K562 (cell line): Measurements from ENCODE around the gene FAHD2A. TPM values are rescaled to one million over a fixed set of nuclear protein-coding genes. Genes with fewer than 3 reads are reported as not detected.

ENCODE experiments used
- ATAC-seq: fragments of 200-7000 bp; cut with Tn5 transposase; 3 replicates; pipeline ENCODE4 v1.9.1; 2020; ENCODE audit warnings: moderate library complexity
- BruUV-seq: library from RNA; stranded (reverse); fragments of 400-500 nt; replicated peaks from 2 replicates; lab custom pipeline; 2021; lab: Mats Ljungman, UMichigan
- CTCF ChIA-PET: fragments of 300-600 bp; formaldehyde crosslinking; extraction: SDS; loops from one replicate; lab custom pipeline; 2021; ENCODE audit warnings: low intra/inter-chr PET ratio; lab: Yijun Ruan, JAX
- POLR2A ChIA-PET: fragments of 300-600, 350-650 bp; sonication (Branson Sonifier 250); formaldehyde crosslinking; extraction: SDS; loops from one replicate; lab custom pipeline; 2021; ENCODE audit warnings: antibody characterized with exemption, inconsistent platforms; lab: Yijun Ruan, JAX
- DNase-seq, 4 experiments: peaks; one replicate each; pipeline versions ENCODE4 v3.0.0 to v3.0.0-alpha.2; 2011 to 2018; ENCODE audit warnings: low spot score in 3 of 4, mixed read lengths in 3 of 4; ENCODE audit errors: extremely low read depth in 1 of 4
- FAIRE-seq: peaks from 2 replicates; lab custom pipeline; 2011; peaks lifted over from hg19 to GRCh38; lab: Jason Lieb, UNC
- H2AFZ ChIP-seq: 2 replicates; pipeline ENCODE4 v1.6.0; 2011; ENCODE audit warnings: low read depth, low read length, control low read depth, inconsistent platforms
- H3K27ac ChIP-seq: fragments of 200-600 bp; 3 replicates; pipeline ENCODE4 v1.8.0; 2011; ENCODE audit warnings: low read depth, mild to moderate bottlenecking, control low read depth, inconsistent platforms, low read length, moderate library complexity, mixed read lengths; ENCODE audit errors: extremely low read depth
- H3K27me3 ChIP-seq, 2 experiments: fragments of 300-600 bp in 1 of 2; 2 replicates in 1 of 2; 3 replicates in 1 of 2; pipeline versions ENCODE4 v1.6.0 to v1.8.0; 2011; ENCODE audit warnings: inconsistent platforms in 2 of 2, low read length in 2 of 2, mild to moderate bottlenecking in 1 of 2, mixed read lengths in 1 of 2, moderate library complexity in 1 of 2; ENCODE audit not compliant: control insufficient read depth in 2 of 2, insufficient read depth in 2 of 2
- H3K36me3 ChIP-seq: fragments of 300-600 bp; 3 replicates; pipeline ENCODE4 v1.8.0; 2011; ENCODE audit warnings: mild to moderate bottlenecking, low read length, inconsistent platforms; ENCODE audit not compliant: control insufficient read depth, insufficient read depth
- H3K4me1 ChIP-seq, 2 experiments: fragments of 200-600 bp in 1 of 2; replicated peaks in 1 of 2; 2 replicates in 1 of 2; 3 replicates in 1 of 2; pipeline versions ENCODE4 v1.5.1 to v1.8.0; 2011; ENCODE audit warnings: inconsistent platforms in 2 of 2, low read length in 2 of 2, mild to moderate bottlenecking in 1 of 2, mixed read lengths in 1 of 2, moderate library complexity in 1 of 2; ENCODE audit not compliant: control insufficient read depth in 2 of 2, insufficient read depth in 2 of 2
- H3K4me2 ChIP-seq: 2 replicates; pipeline ENCODE4 v1.6.1; 2011; ENCODE audit warnings: low read length, control low read depth, inconsistent platforms, mixed read lengths; ENCODE audit not compliant: insufficient read depth
- H3K4me3 ChIP-seq: fragments of 200-600 bp; sonication (generic), shearing (Covaris generic); 2 replicates; pipeline ENCODE4 v1.5.1; 2016; ENCODE audit warnings: control low read depth, inconsistent platforms
- H3K79me2 ChIP-seq: fragments of 200-600 bp; 3 replicates; pipeline ENCODE4 v1.8.0; 2011; ENCODE audit warnings: low read length, inconsistent platforms; ENCODE audit not compliant: control insufficient read depth, insufficient read depth
- H3K9ac ChIP-seq, 2 experiments: 2 replicates each; pipeline versions ENCODE4 v1.6.0 to v1.6.1; 2011; ENCODE audit warnings: low read depth in 2 of 2, low read length in 2 of 2, control low read depth in 1 of 2, inconsistent platforms in 1 of 2, mild to moderate bottlenecking in 1 of 2, mixed read lengths in 1 of 2; ENCODE audit not compliant: insufficient read depth in 1 of 2
- H3K9me1 ChIP-seq: one replicate; pipeline ENCODE4 v1.6.0; 2011; ENCODE audit warnings: inconsistent platforms, mild to moderate bottlenecking, low read length, moderate library complexity; ENCODE audit not compliant: control insufficient read depth, insufficient read depth
- H3K9me3 ChIP-seq: replicated peaks from 2 replicates; pipeline ENCODE4 v1.5.1; 2011; ENCODE audit warnings: low read depth, low read length, inconsistent platforms; ENCODE audit not compliant: control insufficient read depth, insufficient read depth
- H4K20me1 ChIP-seq: replicated peaks from 2 replicates; pipeline ENCODE4 v1.6.1; 2011; ENCODE audit warnings: low read length, inconsistent platforms, mixed read lengths; ENCODE audit not compliant: control insufficient read depth, insufficient read depth
- PYGO2 ChIP-seq: fragments of 450-650 bp; IDR thresholded peaks from 2 replicates; pipeline ENCODE4 v1.6.1; 2016; ENCODE audit warnings: mild to moderate bottlenecking, missing genetic modification characterization, moderate library complexity, missing compliant biosample characterization
- WGBS: fragments of 100-300 bp; shearing (Covaris generic); methylation state at CpG from one replicate; pipeline ENCODE4 v1.1.6; 2016; ENCODE audit warnings: low coverage, mixed read lengths; ENCODE audit not compliant: insufficient coverage; ENCODE audit errors: missing lambda C conversion rate; 5-methylcytosine and 5-hydroxymethylcytosine counted together
- in situ Hi-C: fragments of 300-500 bp; cut with MboI; formaldehyde crosslinking; loops from 4 replicates; pipeline ENCODE4 v1.15.0; 2018; ENCODE audit warnings: inconsistent platforms, mixed read lengths
- intact Hi-C: fragments of 100-400 bp; cut with micrococcal nuclease; formaldehyde crosslinking; loops from 2 replicates; pipeline ENCODE4 v1.14.2; 2022
- polyA plus RNA-seq, 8 experiments: library from polyadenylated mRNA; depleted of rRNA in 4 of 8; stranded (reverse) in 5 of 8; unstranded in 3 of 8; fragments of >200 nt; fragmentation: Nextera tagmentation in 2 of 8; fragmentation: Illumina TruSeq in 1 of 8; extraction: Ambion mirVana in 2 of 8; extraction: Trizol in 1 of 8; gene quantifications; 2 replicates each; pipeline versions ENCODE4 v1.2.1 to v1.2.3, GENCODE V29; 2011 to 2014; ENCODE audit warnings: inconsistent platforms in 1 of 8, missing spikeins in 1 of 8
- total RNA-seq, 7 experiments: library from RNA; depleted of rRNA in 6 of 7; stranded (reverse); fragments of >200 nt in 6 of 7; fragmentation: Illumina TruSeq in 2 of 7; extraction: Trizol in 2 of 7; gene quantifications; 2 replicates each; pipeline versions ENCODE4 v1.2.1 to v1.2.3, GENCODE V29; 2011 to 2021; ENCODE audit warnings: low replicate concordance in 1 of 7
- TF ChIP-seq, protein P1 (sequence below): fragments of 450-650 bp; formaldehyde crosslinking; IDR thresholded peaks from 2 replicates; pipeline ENCODE4 v1.4.0; 2020; ENCODE audit warnings: mild to moderate bottlenecking, moderate library complexity
- TF ChIP-seq, protein P2 (sequence below): fragments of 450-650 bp; IDR thresholded peaks from one replicate; pipeline ENCODE4 v1.6.1; 2018; ENCODE audit warnings: mild to moderate bottlenecking, moderate library complexity; ENCODE audit not compliant: partially characterized antibody
- TF ChIP-seq, protein P3 (sequence below): fragments of 200-800 bp; sonication (Bioruptor generic); IDR thresholded peaks from 2 replicates; pipeline ENCODE4 v1.6.1; 2017; ENCODE audit warnings: missing genetic modification characterization, missing compliant biosample characterization
- TF ChIP-seq, protein P4 (sequence below), 2 experiments: fragments of 450-650 bp; formaldehyde crosslinking in 1 of 2; IDR thresholded peaks; 2 replicates each; pipeline versions ENCODE4 v1.4.0 to v1.6.1; 2014 to 2020; ENCODE audit warnings: mild to moderate bottlenecking in 2 of 2, borderline replicate concordance in 1 of 2, low read depth in 1 of 2

FAHD2A gene
- total and polyA plus RNA-seq, 9 of the 15 experiments (the other 6 are each of a cell fraction or from before 2014, with no cell fraction given) = 13.8 to 41.0 (median 30.4) TPM

DNA sequence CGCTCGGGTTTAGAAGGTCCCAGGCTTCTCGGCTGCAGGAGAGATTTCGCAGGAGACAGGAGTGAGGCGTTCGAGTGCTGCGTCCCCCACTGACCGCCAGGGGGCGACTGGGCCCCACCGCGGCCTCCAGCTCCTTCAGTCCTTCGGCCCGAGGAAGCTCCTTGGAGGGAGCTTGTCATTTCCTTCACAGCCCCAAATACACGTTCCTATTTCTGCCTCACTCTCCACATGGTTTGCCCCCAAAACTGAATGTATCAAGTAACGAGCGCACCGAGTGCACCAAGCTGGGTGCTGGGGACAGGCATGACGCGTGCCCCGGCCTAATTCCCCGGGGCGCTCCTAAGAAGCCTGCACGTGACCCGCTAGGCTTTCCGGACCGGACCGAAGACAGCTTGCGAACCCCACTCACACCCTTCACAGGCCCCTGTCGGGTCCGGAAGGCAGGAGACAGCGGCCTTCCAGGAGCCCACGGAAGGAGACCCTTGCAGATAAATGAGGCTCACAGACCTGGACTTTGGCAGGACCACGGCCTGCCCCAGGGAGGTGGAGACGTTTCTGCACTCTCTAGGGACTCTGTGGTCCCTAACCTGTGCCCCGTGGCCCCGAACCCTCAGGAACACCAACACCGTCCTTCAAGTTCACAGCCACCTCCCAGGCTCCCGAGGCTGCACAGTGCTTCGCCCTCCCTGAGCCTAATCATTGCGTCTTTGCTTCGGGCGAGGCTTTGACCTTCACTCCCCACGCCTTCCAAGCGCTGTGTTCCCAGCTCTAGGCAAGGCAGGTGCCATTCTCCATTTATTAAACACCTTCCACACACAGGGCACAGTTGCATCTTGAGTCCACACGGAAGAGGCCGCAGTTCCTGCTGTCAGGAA lies 13.0 kb upstream of the FAHD2A start:
- WGBS = 31% methylated on average over 38 of the region's 46 CpGs
- peak overlapping the region; percentile 82 for H2AFZ ChIP-seq
- TF ChIP-seq, protein P1, sequence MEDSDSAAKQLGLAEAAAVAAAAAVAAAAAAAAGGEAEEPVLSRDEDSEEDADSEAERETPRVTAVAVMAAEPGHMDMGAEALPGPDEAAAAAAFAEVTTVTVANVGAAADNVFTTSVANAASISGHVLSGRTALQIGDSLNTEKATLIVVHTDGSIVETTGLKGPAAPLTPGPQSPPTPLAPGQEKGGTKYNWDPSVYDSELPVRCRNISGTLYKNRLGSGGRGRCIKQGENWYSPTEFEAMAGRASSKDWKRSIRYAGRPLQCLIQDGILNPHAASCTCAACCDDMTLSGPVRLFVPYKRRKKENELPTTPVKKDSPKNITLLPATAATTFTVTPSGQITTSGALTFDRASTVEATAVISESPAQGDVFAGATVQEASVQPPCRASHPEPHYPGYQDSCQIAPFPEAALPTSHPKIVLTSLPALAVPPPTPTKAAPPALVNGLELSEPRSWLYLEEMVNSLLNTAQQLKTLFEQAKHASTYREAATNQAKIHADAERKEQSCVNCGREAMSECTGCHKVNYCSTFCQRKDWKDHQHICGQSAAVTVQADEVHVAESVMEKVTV (CRISPR knock-in tag) = peak; percentile 35; the same call in 1 of the 2 replicates
- TF ChIP-seq, protein P2, sequence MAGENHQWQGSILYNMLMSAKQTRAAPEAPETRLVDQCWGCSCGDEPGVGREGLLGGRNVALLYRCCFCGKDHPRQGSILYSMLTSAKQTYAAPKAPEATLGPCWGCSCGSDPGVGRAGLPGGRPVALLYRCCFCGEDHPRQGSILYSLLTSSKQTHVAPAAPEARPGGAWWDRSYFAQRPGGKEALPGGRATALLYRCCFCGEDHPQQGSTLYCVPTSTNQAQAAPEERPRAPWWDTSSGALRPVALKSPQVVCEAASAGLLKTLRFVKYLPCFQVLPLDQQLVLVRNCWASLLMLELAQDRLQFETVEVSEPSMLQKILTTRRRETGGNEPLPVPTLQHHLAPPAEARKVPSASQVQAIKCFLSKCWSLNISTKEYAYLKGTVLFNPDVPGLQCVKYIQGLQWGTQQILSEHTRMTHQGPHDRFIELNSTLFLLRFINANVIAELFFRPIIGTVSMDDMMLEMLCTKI = no peak
- TF ChIP-seq, protein P3, sequence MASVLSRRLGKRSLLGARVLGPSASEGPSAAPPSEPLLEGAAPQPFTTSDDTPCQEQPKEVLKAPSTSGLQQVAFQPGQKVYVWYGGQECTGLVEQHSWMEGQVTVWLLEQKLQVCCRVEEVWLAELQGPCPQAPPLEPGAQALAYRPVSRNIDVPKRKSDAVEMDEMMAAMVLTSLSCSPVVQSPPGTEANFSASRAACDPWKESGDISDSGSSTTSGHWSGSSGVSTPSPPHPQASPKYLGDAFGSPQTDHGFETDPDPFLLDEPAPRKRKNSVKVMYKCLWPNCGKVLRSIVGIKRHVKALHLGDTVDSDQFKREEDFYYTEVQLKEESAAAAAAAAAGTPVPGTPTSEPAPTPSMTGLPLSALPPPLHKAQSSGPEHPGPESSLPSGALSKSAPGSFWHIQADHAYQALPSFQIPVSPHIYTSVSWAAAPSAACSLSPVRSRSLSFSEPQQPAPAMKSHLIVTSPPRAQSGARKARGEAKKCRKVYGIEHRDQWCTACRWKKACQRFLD (CRISPR knock-in tag) = no peak
- no peak for TF ChIP-seq PYGO2 (tag)
- TF ChIP-seq, protein P4, sequence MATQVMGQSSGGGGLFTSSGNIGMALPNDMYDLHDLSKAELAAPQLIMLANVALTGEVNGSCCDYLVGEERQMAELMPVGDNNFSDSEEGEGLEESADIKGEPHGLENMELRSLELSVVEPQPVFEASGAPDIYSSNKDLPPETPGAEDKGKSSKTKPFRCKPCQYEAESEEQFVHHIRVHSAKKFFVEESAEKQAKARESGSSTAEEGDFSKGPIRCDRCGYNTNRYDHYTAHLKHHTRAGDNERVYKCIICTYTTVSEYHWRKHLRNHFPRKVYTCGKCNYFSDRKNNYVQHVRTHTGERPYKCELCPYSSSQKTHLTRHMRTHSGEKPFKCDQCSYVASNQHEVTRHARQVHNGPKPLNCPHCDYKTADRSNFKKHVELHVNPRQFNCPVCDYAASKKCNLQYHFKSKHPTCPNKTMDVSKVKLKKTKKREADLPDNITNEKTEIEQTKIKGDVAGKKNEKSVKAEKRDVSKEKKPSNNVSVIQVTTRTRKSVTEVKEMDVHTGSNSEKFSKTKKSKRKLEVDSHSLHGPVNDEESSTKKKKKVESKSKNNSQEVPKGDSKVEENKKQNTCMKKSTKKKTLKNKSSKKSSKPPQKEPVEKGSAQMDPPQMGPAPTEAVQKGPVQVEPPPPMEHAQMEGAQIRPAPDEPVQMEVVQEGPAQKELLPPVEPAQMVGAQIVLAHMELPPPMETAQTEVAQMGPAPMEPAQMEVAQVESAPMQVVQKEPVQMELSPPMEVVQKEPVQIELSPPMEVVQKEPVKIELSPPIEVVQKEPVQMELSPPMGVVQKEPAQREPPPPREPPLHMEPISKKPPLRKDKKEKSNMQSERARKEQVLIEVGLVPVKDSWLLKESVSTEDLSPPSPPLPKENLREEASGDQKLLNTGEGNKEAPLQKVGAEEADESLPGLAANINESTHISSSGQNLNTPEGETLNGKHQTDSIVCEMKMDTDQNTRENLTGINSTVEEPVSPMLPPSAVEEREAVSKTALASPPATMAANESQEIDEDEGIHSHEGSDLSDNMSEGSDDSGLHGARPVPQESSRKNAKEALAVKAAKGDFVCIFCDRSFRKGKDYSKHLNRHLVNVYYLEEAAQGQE (IDR thresholded peaks at IDR 0.05; ENCODE audit: borderline replicate concordance) = peak; percentile 58
- TF ChIP-seq, protein P4 (CRISPR knock-in tag; IDR thresholded peaks at IDR 0.05; ENCODE audit: low read depth) = no peak

More for the DNA sequence above, 13.0 kb upstream of the FAHD2A start:
- Histone ChIP-seq H3K9ac (peak overlapping the region in 1 of 2 experiments; percentile 81; a peak in 2 of 4 replicates), H3K9me3 (no peaks in the 10 kb centered on the region), H3K36me3 (no peaks in the 10 kb centered on the region), H3K4me1 (peaks cover 0 to 12% of the 10 kb centered on the region in 2 experiments; a peak in 2 of 5 replicates), H3K9me1 (no peaks in the 10 kb centered on the region), H4K20me1 (no peaks in the 10 kb centered on the region), H3K79me2 (no peaks in the 10 kb centered on the region), H3K27me3 (peaks cover 15 to 52% of the 10 kb centered on the region in 2 experiments; a peak in 3 of 5 replicates), H3K4me2 (peak overlapping the region; percentile 48), H3K4me3 (no peak overlapping the region), H3K27ac (no peak overlapping the region)
- in situ Hi-C loops (loop anchor here (10.0 kb wide), 1 partner anchor 645 kb away; the partner anchor contains the start of gene GPAT2), intact Hi-C loops (loop anchor here (2.0 to 10.0 kb wide), 2 partner anchors 67 to 335 kb away; no protein-coding TSS in a partner anchor)
- DNase-seq (peak; percentile 72 to 85 (median 82)), FAIRE-seq (peak; percentile 79), ATAC-seq (peak; percentile 96)
- BruUV-seq = no TSS peak
- CTCF ChIA-PET = interaction anchor here (0.7 to 0.8 kb wide), 2 partner anchors 13 to 14 kb away, joined by 3 read pairs; partner anchors contain the start of gene FAHD2A
- POLR2A ChIA-PET = interaction anchor here (0.6 to 1.0 kb wide), 3 partner anchors 12 to 118 kb away, joined by 3 to 4 read pairs (median 3); no protein-coding TSS in a partner anchor
